ENCODE results near the gene FMNL2.
"Not testable (repeated sequence)": the region's sequence is repeated elsewhere in the genome, so short reads cannot be mapped to it uniquely, and the experiment has no call there.

FMNL2 gene

DNA sequence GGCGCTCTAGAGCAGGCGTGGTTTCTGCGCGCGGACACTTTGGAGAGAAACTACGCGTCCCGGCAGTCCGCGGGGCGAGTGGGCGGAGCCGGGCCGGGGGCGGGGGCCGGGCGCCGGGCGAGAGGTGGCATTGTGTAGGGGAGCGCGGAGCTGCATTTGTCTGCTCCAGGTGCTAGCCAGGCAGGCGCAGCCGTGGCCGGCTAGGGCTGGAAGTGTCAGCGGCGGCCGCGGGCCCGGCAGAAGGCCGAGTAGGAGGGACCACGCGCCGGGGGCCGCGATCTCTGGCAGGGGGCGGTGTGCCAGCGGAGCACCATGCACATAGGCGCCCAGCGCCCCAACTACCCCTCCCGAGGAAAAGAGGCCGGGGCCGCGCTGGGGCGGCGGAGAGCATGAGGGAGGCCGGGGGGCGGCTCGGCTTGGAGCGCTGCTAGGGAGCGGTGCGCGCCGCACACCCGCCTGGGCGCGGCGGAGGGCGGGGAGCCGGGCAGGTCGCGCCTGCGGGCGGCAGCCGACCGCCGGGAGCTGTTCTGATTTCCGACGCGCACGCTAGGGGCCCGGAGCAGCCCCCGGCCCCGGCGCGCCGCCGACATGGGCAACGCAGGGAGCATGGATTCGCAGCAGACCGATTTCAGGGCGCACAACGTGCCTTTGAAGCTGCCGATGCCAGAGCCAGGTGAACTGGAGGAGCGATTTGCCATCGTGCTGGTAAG, at the start of gene FMNL2:
Gene FMNL2 (plus strand): TSS at position 159 of the 710 bp plus-strand sequence.
- DNase-seq, result peak; percentile 74

DNA sequence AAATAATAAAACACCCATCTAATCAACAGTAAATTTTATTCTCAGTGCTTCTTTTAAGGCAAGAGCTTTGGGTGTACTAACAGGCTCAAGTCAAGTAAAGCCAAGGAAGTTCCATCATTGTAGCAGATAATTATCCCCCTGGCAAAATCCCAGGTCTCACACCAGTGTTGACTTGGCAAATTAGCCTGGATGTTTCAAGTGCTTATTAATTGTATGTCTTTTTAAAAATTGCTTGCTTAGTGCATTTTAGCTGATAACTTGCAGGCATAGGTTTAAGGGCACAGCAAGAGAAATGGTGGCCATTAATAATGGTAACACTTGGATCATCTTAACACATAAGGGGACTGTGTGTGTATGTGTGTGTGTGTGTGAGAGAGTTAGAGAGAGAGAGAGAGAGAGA, 42.0 kb upstream of the FMNL2 start:
- peak; percentile 1 for DNase-seq

DNA sequence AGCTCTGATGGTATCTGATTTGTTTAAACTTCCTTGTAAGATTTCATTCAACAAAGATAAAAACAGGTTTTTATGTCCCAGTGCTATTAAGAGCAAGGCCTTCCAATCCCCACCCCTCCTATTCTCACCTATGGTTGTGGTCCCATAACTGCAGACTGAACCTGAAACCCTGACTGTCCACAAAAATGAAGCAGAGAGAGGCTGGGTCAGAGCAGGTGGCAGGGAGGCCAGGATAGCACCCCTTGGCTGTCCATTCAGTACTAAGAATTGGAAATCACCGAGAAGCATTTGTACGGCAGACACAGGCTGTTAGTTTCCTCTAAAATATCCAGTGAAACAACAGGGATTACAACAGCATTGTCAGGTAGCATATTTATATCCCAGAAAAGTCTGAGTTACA, 37.3 kb upstream of the FMNL2 start:
- no peak for DNase-seq

DNA sequence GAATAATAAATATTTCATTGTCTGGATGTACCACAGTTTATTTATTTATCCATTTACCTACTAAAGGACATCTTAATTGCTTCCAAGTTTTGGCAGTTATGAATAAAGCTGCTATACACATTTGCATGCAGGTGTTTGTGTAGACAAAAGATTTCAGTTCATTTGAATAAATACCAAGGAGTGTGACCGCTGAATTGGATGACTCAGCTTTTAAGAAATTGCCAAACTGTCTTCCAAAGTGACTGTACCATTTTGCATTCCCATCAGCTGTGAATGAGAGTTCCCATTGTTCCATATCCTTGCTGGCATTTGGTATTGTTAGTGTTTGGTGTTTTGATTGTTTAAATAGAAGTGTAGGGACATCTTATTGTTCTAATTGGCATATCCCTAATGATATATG, 36.2 kb upstream of the FMNL2 start:
- DNase-seq, result no peak

DNA sequence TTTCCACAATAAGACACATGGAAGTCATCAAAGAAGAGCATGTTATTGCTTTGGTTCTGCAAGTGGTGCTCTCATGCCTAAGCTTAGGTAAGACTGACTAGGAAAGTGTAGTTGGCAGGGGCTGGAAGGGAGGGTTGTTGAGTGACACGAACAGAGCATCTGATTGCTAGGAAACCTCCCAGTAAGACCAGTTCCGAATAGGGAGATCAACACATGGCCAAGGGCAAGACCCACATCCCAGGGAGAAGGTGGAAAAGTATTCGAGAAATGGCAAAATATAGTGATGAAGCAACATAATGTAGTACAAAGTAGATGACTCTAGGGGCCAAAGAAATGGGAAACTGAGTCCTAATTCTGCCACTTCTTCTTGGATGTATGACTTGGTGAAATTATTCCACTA, 33.8 kb upstream of the FMNL2 start:
- DNase-seq, result no peak

DNA sequence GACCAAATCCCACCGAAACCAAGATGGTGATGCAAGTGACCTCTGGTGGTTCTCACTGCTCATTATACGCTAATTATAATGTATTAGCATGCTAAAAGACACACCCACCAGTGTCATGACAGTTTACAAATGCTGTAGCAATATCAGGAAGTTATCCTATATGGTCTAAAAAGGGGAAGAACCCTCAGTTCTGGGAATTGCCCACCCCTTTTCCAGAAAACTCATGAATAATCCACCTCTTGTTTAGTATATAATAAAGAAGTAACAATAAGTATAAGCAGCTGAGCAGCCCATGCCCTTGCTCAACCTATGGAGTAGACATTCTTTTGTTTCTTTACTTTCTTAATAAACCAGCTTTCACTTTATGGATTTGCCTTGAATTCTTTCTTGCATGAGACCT, 31.0 kb upstream of the FMNL2 start:
- no peak for DNase-seq

DNA sequence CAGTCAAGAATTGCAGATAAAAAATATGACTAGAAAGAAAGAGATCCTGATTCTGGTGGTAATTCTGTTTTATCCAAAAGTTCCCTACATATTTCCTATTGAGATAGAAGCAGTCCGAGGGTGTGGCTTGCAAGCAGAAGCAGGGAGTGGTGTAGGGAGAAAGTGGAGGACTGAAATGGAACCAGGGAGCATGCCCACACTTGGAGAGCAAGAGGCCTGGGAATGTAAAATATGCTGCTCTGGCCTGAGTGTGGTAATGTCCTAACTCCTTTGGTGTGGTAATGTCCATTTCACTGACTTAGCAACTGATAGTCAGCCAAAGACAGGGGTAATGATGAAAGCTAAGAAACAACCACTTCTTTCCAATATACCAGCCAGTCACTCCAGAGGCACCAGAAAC, 30.1 kb upstream of the FMNL2 start:
- DNase-seq, result no peak

DNA sequence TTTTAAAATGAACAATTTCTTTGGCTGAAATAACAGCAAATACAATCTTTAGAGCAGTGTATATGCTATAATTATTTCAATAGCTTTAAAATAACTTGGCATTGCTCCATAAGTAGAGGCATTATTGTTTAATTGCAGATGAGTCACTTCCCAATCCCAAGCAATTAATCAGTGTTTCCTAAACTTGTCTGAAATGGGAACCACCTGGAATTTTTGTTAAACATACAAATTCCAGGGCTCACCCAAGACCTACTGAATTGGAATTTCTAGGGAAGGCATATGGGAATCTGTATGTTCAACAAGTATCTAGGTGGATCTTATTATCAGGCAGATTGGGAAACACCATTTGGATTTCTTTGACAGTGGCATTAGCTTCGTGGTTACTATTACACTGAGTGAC, 27.1 kb upstream of the FMNL2 start:
- DNase-seq, result peak; percentile 59

DNA sequence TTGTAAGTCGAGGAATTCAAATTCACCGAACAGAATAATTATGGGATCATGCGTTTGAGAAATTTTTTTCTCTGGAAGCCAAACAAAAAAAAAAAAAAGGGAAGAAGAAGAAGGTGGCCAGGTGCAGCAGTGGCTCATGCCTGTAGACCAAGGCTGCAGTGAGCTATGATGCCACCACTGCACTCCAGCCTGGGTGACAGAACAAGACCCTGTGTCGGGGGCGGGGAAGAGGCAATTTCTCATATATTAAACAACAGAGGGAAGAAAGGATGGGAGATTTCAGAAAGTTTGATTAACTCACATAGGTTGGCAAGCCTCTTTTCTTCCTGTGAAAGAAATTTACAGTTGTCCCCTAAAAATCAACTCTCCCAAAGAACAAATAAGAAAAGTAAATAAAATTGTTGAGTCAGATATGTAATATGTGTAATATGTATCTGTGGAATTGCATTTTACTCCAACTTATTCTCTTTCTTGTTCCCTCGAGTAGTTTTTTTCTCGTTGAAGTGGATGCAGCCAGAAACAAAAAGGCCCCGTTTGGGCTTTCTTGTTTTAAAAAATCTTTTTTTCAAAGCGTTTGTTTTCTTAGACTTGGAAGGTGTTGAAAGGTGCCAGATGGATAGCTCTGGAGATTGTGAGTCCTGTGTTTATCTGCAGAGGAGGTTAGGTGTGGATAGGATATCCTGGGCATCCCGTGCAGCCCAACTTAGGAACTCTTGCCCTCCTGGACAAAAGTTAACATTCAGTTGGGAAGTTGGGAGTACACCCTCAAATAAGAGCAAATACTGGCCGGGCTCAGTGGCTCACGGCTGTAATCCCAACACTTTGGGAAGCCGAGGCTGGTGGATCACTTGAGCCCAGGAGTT, 25.4 kb upstream of the FMNL2 start:
- no peak for DNase-seq

DNA sequence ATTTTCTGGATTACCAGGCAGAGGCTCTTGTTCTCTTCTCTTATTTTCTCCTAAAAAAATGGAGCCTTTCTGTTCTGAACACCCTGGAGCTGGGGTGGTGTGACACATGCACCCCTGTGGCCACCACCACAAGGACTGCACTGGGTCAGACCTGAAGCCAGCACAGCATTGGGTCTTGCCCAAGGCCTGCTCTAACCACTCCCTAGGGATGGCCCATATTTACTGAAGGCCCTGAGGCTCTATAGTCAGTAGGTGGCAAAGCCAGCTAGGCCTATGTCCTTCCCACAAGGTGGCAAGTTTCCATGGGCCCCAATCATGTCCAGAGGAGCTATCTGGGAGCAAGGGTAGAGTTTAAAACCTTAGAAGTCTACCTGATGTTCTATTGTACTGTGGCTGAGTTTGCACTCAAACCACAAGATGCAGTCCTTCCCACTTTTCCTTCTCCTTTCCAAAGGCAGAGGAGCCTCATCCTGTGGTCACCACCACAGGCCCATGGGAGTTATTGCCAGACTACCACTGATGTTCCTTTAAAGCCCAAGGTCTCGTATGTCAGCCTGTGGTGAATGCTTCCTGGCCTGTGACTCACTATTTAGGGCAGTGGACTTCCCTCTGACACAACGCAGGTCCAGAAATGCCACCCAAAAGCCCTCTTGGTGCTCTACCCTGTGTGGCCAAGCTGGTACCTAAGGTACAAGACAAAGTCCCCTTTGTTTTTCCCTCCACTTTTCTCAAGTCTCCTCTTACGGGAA, 15.0 kb upstream of the FMNL2 start:
- DNase-seq, result no peak

DNA sequence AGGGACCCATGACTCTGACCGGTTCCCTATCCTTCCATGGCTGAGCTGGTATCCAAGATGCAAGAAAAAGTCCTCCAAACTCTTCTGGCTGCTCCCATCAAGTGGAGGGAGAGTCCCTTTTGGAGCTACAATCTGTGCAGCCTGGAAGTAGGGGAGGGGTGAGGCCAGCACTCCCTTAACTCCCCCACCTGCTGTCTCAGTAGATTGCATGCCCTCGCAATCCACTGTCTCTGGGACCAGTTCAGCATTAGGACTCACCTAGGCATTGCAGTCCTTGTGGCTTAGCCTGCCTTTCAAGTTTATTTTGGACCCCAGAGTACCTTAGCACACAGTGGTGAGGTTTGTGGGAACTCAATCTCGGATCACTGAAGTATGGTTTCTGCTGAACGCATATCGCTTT, 14.2 kb upstream of the FMNL2 start:
- no peak for DNase-seq

DNA sequence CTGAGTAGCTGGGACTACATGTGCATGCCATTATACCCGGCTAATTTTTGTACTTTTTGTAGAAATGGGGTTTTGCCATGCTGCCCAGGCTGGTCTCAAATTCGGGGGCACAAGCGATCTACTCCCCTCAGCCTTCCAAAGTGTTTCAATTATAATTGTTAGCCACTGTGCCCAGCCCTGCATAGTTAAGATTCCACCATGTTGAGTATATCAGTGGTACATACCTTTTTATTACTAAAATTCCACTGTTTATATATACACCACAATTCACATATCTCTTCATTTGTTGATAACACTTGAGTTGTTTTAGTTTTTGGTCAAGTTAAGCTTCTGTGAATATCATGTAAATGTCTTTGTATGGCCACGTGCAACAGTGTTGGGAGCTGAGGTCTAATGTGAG, 12.8 kb upstream of the FMNL2 start:
- DNase-seq, result no peak

DNA sequence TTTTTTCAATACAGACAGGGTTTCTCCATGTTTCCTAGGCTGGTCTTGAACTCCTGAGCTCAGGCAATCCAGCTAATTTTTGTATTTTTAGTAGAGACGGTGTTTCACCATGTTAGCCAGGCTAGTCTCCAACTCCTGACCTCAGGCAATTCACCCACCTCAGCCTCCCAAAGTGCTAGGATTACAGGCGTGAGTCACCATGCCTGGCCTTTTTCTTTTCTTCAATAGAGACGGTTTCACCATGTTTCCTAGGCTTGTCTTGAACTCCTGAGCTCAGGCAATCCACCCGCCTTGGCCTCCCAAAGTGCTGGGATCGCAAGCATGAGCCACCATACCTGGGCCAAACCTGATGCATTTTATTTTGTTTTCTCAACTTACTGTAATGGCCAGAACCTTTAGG, 9.8 kb upstream of the FMNL2 start:
- DNase-seq, result not testable (repeated sequence)

DNA sequence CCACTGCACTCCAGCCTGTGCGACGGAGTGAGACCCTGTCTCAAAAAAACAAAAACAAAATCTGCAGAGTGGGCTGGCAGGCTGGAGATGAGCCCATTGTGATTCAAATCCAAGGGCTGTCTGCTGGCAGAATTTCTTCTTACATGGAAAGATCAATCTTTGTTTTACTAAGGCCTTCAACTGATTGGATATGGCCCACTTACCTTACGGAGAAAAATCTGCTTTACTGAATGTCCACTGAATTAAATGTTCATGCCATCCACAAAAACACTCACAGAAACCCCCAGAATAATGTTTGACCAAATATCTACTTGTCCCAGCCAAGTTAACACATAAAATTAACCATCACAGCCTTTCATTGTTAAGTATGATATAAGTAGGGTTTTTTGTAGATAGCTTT, 8.3 kb upstream of the FMNL2 start:
- DNase-seq, result no peak

DNA sequence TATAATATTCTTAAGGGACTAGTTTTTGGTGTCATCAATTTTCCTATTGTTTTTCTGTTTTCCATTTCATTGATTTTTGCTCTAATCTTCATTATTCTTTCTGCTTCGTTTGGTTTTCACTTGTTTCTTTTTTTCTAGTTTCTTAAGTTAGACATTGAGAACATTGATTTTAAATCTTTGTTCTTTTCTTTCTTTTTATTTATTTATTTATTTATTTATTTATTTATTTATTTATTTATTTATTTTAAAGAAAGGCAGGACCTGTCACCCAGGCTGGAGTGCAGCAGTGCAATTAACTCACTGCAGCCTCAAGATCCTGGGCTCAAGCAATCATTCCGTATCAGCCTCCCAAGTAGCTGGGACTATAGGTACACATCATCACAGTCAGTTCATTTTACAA, 7.0 kb upstream of the FMNL2 start:
- DNase-seq, result no peak

DNA sequence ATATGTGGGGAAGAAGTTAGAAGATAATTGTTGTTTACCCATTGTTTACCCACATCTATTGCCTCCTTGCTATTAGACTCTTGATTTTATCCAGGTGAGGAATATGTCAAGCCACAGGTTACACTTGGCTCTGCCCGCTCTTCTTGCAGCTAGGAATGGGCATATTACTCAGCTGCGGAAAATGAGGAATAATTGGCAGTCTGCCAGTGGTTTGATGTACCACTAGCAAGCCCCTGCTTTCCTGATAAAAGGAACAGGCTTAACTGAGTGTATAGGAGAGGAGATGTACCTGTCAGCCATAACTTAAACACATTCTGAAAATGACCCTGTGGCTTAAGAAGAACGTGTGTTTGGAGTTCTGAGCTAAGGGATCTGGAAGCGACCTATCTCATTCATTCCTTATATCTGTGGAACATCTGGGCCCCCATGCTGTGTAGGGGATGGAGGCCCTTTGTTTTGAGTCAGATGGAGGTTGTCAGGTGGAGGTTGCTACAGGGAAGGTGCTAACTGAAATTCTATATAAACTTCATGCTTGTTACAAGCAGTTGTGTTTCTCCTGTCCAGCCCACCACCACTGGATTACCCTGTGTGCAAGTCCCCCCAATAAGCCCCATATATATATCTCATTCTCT, 4.6 kb upstream of the FMNL2 start:
- DNase-seq, result peak; percentile 9

DNA sequence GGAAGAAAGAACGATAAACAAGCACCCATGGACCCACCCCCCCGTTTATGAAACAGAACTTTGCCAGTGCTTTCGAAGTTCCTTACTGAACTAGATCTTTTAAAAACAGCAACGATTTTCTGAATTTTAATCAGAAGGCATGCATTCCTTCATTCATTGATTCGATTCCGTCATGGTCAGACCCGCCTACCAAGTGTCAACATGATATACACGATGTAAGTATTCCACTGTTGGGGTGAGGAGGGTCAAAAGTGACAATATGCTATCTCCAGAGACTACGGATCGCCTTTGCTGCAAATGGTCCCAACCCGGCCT, 316 bp upstream of the FMNL2 start:
- no peak for DNase-seq

DNA sequence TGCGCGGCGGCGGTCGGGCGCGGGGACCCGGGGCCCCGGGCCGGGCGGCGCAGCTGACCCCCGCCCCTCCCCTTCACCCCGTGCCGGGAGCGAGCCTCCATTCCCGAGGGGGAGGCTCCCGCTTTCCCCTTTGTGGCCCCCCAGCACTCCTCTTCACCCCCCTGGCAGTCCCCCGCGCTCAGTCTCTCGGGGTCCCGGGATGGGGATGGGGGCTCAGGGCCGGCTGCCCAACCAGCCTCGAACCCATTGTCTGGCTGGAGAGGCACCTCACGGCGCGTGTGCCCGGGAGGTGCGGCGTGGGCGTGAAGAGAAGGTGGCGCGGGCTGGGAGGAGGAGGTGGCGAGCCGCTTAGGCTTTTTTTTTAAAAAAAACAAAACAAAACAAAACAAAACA, 748 bp downstream of the FMNL2 start:
- no peak for DNase-seq

DNA sequence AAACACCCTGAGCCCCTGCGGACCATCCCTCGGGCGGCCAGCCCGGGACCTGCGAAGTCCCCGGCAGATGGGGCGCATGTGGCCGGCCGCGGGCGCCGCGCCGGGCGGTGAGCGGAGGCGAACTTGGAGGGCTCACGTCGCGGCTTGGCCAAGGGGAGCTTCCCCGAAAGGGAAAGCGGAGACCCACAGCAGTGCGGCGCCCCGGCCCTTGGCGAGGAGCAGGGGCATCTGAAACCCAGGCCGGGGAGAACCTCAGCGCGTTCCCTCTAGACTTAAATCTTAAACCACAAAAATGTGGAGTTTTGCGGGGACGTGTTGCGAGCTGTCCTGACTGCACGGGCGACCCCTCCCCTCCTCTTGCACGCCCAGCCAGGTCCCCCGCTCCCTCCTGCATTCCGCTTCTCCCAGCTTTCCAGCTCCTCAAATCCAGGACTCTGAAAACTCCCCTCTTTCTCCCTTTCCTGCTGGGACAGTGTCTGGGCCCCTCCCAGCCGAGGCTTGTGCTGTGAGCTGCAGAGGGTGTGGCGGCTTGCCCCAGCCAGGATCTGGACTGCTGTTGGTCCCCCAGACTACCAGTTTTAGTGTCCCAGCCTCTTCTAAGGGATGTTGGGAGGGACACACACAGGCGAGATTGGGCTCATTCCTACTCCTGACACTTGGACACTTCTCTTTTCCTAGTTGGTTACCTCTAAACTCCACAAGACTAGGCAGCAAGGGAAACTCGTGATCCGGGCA, 1.3 kb downstream of the FMNL2 start:
- DNase-seq, result peak; percentile 14

DNA sequence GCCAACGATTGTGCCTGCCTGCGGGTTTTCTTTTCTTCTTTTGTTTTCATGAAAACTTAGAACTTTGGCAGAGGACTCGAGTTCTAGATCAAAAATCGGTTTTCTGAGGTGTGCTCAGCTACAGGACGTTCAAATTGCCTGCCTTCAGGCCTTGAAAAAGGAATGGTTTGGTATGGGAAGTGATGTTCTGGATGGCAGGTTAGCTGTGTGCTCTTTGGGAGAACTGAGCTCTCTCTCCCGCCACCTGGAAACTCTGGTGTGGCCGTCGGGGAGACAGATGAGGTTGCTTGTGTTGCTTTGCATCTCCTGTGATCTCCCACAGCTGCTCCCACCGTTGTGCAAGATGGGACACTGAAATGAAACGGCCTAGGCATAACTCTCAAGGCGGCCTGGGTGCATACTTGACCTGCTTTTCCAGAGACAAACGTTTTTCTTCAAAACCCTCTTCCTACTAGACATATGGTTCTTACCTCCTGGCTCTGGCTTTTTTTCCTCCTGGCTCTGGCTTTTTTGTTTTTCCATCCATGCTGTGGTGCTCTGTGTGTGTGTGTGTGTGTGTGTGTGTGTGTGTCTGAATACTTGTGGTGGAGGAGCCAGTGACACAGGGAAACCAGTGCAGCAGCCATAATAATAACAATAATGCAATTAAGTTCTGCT, 2.0 kb downstream of the FMNL2 start:
- peak; percentile 9 for DNase-seq

DNA sequence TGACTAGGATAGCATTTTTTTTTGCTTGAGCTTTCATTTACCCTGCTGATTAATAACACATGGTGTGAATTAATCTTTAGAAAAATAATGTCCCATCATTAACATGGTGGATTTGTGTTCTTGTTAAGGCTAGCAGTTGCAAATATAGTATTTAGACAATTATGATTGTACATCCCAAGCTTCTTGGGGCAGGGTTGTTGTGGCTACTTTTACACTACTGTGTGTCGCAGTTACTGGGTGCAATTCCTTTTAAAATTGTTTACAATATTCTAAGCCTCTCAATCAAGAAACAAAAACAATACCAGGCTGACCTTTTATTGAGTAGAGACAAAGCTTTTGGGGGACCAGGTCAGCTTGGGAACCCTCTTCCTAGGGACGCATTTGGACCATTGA, 2.5 kb downstream of the FMNL2 start:
- no peak for DNase-seq
